Spinal cord (tissue), 10 donors: ENCODE results near the gene GRIN3A. TPM values are rescaled to one million over a fixed set of nuclear protein-coding genes. Genes with fewer than 3 reads are reported as not detected.

ENCODE experiments used
- DNase-seq, 6 donors: peaks; one replicate each; pipeline versions ENCODE4 v3.0.0 to v3.0.0-alpha.2; 2013 to 2015; ENCODE audit warnings: low spot score in 6 of 6, low read depth in 4 of 6
- H3K27ac ChIP-seq: one replicate; pipeline ENCODE4 v1.5.1; 2013; ENCODE audit warnings: low read depth, low read length, control low read depth
- H3K27me3 ChIP-seq: one replicate; pipeline ENCODE4 v1.6.1; 2013; ENCODE audit warnings: low read length; ENCODE audit not compliant: control insufficient read depth, insufficient read depth
- H3K36me3 ChIP-seq: one replicate; pipeline ENCODE4 v1.6.1; 2013; ENCODE audit warnings: low read length; ENCODE audit not compliant: control insufficient read depth, insufficient read depth
- H3K4me1 ChIP-seq: one replicate; pipeline ENCODE4 v1.6.1; 2013; ENCODE audit warnings: low read length; ENCODE audit not compliant: control insufficient read depth, insufficient read depth
- H3K4me3 ChIP-seq: one replicate; pipeline ENCODE4 v1.5.1; 2013; ENCODE audit warnings: low read depth, low read length, control low read depth
- H3K9me3 ChIP-seq: one replicate; pipeline ENCODE4 v1.6.1; 2013; ENCODE audit warnings: low read length; ENCODE audit not compliant: control insufficient read depth, insufficient read depth
- WGBS: methylation state at CpG from one replicate; pipeline ENCODE4 v1.1.5; 2013; ENCODE audit warnings: missing lambda C conversion rate; ENCODE audit not compliant: insufficient coverage; 5-methylcytosine and 5-hydroxymethylcytosine counted together
- polyA plus RNA-seq, 2 donors: library from polyadenylated mRNA; unstranded; fragments of 120-200 nt; gene quantifications; one replicate each; pipeline ENCODE4 v1.2.1, GENCODE V29; 2013; ENCODE audit not compliant: insufficient read length in 2 of 2
- total RNA-seq, 2 donors: library from RNA; depleted of rRNA in 1 of 2; stranded (reverse); fragments of 120-200 nt in 1 of 2; fragments of >200 nt in 1 of 2; gene quantifications; one replicate each; pipeline versions ENCODE4 v1.2.3 to v1.2.4, GENCODE V29; 2013 to 2014
- donor health status: healthy.

The GRIN3A gene
- total and polyA plus RNA-seq, 4 donors, result 8.5 to 27.2 (median 20.2) TPM

DNA sequence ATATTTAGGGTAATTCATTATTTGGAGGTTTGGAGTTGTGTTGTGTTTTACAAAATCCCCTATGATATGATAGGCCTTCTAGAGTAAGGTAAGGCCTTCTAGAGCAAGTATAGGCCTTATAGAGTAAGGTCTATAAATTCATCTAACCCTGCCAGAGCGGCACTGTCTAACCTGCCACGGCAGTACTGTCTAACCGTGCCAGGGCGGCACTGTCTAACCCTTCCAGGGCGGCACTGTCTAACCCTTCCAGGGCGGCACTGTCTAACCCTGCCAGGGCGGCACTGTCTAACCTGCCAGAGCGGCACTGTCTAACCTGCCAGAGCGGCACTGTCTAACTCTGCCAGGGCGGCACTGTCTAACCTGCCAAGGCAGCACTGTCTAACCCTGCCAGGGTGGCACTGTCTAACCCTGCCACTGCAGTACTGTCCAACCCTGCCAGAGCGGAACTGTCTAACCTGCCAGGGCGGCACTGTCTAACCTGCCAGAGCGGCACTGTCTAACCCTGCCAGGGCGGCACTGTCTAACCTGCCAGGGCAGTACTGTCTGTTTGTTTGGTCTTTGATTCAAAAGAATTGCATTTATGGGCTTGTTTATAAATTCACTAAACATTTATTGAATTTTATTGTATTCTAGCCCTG, 195.2 kb downstream of the GRIN3A start:
- Histone ChIP-seq H3K4me1 (no peaks in the 10 kb centered on the region), H3K36me3 (peaks cover 23% of the 10 kb centered on the region)
- no peak for DNase-seq

DNA sequence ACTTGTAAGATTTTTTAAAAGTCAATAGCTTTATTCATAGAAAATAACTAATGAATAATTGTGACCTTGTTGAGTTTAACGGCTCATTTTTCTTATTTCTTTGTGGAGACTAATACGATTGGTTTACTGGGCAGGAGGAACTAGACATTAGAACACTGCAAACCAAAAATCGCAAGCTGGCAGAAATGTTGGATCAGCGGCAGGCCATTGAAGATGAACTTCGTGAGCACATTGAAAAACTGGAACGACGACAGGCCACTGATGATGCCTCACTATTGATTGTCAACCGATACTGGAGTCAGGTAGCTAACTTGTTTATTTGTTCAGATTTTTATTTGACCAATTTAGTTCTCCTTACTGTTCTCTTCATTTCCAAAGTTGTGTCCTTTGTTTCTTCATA, 198.4 kb downstream of the GRIN3A start:
- H3K4me1 ChIP-seq, result peaks cover under 1% of the 10 kb centered on the region
- no peak for DNase-seq
- H3K9me3 ChIP-seq, result no peaks in the 10 kb centered on the region
- H3K27ac ChIP-seq, result no peak overlapping the region
- 96% methylated on average over 7 of the region's 8 CpGs for WGBS
- peaks cover 23% of the 10 kb centered on the region for H3K36me3 ChIP-seq
- H3K27me3 ChIP-seq, result no peaks in the 10 kb centered on the region
- no peak overlapping the region for H3K4me3 ChIP-seq

More for the DNA sequence above, 195.2 kb downstream of the GRIN3A start:
- Histone ChIP-seq H3K9me3 (no peaks in the 10 kb centered on the region), H3K27ac (no peak overlapping the region), H3K4me3 (no peak overlapping the region), H3K27me3 (no peaks in the 10 kb centered on the region)
- 98% methylated on average over 12 of the region's 14 CpGs for WGBS

DNA sequence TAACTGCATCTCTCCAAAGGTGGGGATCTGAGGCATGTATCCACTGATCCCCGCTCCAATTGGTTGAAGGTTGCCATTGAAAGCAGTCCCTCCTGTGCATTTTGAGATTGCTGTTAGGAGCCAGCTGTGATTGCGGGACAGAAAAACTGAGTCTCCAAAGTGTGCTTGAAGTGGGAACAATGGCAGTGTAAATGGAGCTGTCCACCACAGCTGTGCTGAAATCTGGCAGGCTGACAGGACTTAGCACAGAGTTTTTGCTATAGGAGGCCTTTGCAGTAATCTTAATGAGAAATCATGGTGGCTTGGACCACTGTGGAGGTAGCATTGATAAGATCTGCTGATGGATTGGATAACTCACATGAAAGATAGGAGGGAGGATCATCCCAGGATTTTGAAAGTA, 201.5 kb downstream of the GRIN3A start:
- DNase-seq, result peak in 1 of 6 donors; percentile 35
- 86% methylated on average over 2 of the region's 2 CpGs for WGBS
- Histone ChIP-seq H3K27ac (no peak overlapping the region), H3K4me3 (no peak overlapping the region), H3K9me3 (no peaks in the 10 kb centered on the region), H3K4me1 (peaks cover 5% of the 10 kb centered on the region), H3K27me3 (no peaks in the 10 kb centered on the region), H3K36me3 (peaks cover 16% of the 10 kb centered on the region)

DNA sequence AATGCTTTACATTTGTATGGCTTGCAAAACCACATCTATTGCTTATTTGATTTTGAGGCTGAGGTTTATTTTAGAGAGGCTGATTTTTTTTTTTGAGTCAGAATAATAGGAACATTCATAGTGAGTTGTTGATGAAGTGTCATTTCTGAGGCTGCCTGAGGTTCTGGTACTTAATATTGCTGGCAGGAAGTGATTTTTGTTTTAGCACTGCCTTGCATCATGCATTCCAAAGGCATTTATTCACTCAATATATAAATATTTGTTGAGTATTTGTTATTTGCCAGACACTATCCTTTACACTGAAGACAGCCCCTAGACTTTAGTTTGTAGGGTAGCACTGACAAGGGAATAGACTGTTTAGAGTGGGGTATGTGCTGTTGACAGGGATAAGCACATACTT, 202.1 kb downstream of the GRIN3A start:
- no peak overlapping the region for H3K4me3 ChIP-seq

DNA sequence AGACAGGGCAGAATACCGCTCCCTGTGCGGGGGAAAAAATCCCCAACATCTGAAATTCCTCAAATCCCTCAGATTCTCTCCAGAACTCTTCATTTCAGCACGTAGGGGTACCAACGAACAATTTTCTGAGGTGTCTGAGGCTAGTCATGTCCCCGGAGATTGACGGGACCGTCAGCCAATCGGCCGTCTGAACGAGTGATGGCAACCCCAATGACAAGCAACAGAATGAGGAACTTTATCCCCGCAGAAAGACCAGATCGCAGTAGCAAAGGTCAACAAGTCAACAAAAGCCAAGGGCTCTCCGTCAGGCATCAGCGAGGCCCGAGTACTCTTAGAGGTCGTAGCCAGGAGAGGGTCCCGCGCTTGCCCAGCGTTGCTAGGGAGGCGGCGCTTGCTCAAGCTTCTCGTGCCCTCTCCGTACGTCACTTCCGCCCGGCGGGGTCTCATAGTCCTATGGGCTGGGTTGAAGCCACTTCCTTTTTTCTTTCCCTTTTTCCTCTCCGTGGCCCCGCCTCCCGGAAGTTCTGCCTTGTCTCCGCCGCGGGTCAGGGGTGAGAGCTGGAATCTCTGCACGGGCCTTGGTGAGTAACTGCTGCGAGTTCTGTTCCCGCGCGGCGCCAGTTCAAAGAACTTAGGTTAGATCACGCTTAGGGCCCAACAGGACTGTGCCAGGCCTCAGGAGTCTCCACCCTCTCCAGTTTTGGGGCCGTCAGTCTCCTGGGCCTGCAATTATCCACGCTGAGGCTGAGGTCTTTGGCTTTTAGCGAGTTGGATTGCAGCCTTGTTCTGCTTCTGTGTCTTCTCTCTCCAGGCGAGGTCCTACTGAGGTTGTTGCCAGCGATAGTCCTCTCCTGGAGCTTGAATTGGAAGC, 204.9 kb downstream of the GRIN3A start, which contains the start of gene RNF20:
Gene RNF20, plus strand, starts transcription at position 520 of the 871 bp plus-strand sequence. CDS start 1,571 bp downstream, outside the sequence.
- WGBS, result 0% methylated on average over 42 of the region's 45 CpGs
- Histone ChIP-seq H3K27me3 (no peaks in the 10 kb centered on the region), H3K9me3 (no peaks in the 10 kb centered on the region), H3K27ac (peak within 1 kb of the TSS; percentile 95), H3K4me3 (peak within 1 kb of the TSS; percentile 96), H3K36me3 (peaks cover 6% of the 10 kb centered on the region), H3K4me1 (peaks cover 5% of the 10 kb centered on the region)
- peak; percentile 99 to 100 (median 100) for DNase-seq

More for the DNA sequence above, 202.1 kb downstream of the GRIN3A start:
- no peak overlapping the region for H3K27ac ChIP-seq
- peaks cover 5% of the 10 kb centered on the region for H3K4me1 ChIP-seq
- H3K27me3 ChIP-seq, result no peaks in the 10 kb centered on the region
- DNase-seq, result no peak
- H3K36me3 ChIP-seq, result peaks cover 16% of the 10 kb centered on the region
- H3K9me3 ChIP-seq, result no peaks in the 10 kb centered on the region

DNA sequence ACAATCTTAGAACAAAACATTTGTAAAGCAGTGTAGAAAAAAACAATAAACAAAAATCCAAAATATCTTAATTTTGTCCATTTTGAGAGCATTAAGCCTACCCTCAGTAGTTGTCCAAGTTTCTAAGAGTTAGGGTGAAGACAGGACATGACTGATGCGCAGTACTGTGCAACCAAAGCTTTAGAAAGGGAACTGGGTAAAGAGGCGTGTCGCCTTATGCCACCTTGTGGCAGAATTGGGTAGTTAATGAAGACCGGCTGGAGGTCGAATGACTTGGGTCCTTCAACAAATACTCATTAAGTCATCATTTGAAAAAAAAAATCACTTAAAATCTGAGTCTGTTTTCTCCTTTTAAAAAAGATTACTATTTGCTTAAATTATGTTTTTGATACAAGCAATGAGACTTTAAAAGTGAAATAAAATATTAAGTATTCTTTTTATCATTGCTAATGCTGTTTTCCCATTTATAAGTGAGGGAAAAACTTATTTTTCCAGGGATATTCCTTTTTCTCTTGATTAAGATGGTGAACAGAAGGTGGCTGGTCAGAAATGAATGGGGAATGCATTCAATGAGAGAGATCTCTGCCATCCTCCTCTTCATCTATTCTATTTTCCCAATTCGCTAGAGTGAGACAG, 208.3 kb downstream of the GRIN3A start:
- no peak overlapping the region for H3K4me3 ChIP-seq
- WGBS, result no CpG with 5 or more reads among the region's 6 CpGs

DNA sequence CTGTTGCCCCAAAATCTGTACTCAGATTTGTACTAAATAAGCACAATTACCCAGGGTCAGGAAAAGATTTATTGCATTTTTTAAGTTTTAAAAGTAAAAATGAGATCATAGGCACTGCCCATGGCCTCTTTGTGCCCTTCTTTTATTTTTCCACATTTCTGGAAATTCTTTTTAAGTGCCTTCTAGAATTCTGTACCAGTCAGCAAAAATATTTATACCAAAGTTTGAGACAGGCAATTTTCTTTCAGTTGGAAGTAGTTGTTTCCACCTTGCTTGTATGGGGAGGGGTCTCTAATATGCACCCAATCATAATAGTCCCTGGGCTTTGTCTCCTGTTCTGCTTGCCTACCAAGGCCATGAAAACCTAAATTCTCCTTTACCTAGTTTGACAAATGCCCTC, 210.4 kb downstream of the GRIN3A start:
- Histone ChIP-seq H3K9me3 (no peaks in the 10 kb centered on the region), H3K4me3 (no peak overlapping the region), H3K27ac (no peak overlapping the region), H3K36me3 (no peaks in the 10 kb centered on the region), H3K4me1 (no peaks in the 10 kb centered on the region), H3K27me3 (no peaks in the 10 kb centered on the region)
- no peak for DNase-seq

More for the DNA sequence above, 208.3 kb downstream of the GRIN3A start:
- Histone ChIP-seq H3K27me3 (no peaks in the 10 kb centered on the region), H3K9me3 (no peaks in the 10 kb centered on the region), H3K27ac (no peak overlapping the region), H3K36me3 (no peaks in the 10 kb centered on the region), H3K4me1 (peaks cover 5% of the 10 kb centered on the region)
- DNase-seq, result peak; percentile 17 to 91 (median 62)

DNA sequence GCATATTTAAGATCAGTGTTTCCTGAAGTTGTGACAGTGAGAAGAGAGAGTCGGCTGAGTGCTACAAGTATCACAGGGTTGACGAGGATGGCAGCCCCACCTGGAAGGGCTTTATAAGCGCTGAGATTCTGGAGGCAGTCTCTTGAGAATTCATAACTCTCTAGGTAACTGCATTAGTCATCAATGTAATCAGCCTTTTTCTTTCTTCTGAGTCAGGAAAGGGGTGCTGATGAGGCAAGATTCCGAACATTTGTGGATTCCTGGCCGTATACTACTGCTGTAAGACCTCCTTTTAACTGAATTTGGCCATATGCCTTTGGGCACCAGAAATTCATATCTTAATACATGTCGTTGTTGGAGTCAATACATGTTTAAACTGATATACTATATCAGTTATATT, 211.4 kb downstream of the GRIN3A start:
- no peaks in the 10 kb centered on the region for H3K27me3 ChIP-seq
- no CpG with 5 or more reads among the region's 6 CpGs for WGBS
- H3K4me1 ChIP-seq, result no peaks in the 10 kb centered on the region
- H3K4me3 ChIP-seq, result no peak overlapping the region
- no peaks in the 10 kb centered on the region for H3K36me3 ChIP-seq
- no peak overlapping the region for H3K27ac ChIP-seq
- H3K9me3 ChIP-seq, result no peaks in the 10 kb centered on the region
- DNase-seq, result no peak

DNA sequence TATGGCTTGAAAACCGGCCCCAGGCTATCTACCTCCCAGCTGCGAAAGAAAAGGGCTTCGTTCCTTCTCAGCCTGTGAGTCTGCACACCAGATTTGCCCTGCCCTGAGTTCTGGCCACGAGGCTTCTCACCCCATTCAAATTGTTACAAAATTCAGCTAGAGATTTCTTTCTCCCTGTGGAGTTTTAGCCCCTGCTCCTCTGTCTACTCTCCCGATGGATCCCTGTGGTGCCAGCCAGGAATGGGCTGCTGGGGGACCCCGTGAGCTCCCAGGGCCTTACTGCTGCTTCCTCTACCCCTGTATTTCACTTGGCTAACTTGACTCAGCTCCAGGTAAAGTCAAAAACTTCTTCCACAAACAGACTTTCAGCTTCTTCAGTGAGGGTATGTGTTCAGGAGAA, 214.1 kb downstream of the GRIN3A start:
- no peaks in the 10 kb centered on the region for H3K27me3 ChIP-seq
- no peak for DNase-seq
- no peak overlapping the region for H3K4me3 ChIP-seq
- 78% methylated on average over 6 of the region's 6 CpGs for WGBS
- no peaks in the 10 kb centered on the region for H3K4me1 ChIP-seq
- H3K27ac ChIP-seq, result no peak overlapping the region
- no peaks in the 10 kb centered on the region for H3K36me3 ChIP-seq
- no peaks in the 10 kb centered on the region for H3K9me3 ChIP-seq
